ENCODE data around the gene RGSL1.

RGSL1 gene

GRCh38 chr1:182457844-182458243, 7.9 kb downstream of the RGSL1 start:
- no peak overlapping the region for H3K27ac ChIP-seq
- POLR2A ChIA-PET (ENCODE audit: low non-redundant PET): no interaction called here
- CTCF ChIA-PET: interaction anchor here (1.1 kb wide), 1 partner anchor 138 kb away, joined by 6 read pairs; no protein-coding TSS in a partner anchor
- TF ChIP-seq, protein P1, sequence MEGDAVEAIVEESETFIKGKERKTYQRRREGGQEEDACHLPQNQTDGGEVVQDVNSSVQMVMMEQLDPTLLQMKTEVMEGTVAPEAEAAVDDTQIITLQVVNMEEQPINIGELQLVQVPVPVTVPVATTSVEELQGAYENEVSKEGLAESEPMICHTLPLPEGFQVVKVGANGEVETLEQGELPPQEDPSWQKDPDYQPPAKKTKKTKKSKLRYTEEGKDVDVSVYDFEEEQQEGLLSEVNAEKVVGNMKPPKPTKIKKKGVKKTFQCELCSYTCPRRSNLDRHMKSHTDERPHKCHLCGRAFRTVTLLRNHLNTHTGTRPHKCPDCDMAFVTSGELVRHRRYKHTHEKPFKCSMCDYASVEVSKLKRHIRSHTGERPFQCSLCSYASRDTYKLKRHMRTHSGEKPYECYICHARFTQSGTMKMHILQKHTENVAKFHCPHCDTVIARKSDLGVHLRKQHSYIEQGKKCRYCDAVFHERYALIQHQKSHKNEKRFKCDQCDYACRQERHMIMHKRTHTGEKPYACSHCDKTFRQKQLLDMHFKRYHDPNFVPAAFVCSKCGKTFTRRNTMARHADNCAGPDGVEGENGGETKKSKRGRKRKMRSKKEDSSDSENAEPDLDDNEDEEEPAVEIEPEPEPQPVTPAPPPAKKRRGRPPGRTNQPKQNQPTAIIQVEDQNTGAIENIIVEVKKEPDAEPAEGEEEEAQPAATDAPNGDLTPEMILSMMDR (conservative IDR thresholded peaks at IDR 0.05; ENCODE audit: low read depth): no peak
- DNase-seq (ENCODE audit: low spot score): no peak

GRCh38 chr1:182459949-182460348, 10.0 kb downstream of the RGSL1 start:
- POLR2A ChIA-PET (ENCODE audit: low non-redundant PET): no interaction called here
- CTCF ChIA-PET: no interaction called here
- TF ChIP-seq, protein P1 (conservative IDR thresholded peaks at IDR 0.05; ENCODE audit: low read depth): no peak
- DNase-seq (ENCODE audit: low spot score): no peak
- no peak overlapping the region for H3K27ac ChIP-seq

GRCh38 chr1:182460550-182460951, 10.6 kb downstream of the RGSL1 start:
- H3K27ac ChIP-seq: no peak overlapping the region
- ChIA-PET POLR2A (ENCODE audit: low non-redundant PET) (no interaction called here), CTCF (no interaction called here)
- TF ChIP-seq, protein P1 (conservative IDR thresholded peaks at IDR 0.05; ENCODE audit: low read depth): no peak
- DNase-seq (ENCODE audit: low spot score): no peak

DNA sequence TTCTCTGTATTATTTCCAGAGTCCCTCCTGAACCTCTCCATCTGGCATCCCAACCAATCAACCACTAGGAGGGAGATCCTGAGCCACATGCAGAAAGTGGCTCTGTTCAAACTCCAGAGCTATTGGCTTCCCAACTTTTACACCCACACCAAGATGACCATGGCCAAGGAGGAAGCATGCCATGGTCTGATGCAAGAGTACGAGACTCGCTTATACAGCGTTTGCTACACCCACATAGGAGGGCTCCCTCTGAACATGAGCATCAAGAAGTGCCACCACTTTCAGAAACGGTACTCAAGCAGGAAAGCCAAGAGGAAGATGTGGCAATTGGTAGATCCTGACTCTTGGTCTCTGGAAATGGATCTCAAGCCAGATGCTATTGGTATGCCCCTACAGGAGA, 23.6 kb downstream of the RGSL1 start:
- ChIA-PET CTCF (no interaction called here), POLR2A (ENCODE audit: low non-redundant PET) (no interaction called here)
- no peak for DNase-seq (ENCODE audit: low spot score)
- H3K27ac ChIP-seq: no peak overlapping the region
- TF ChIP-seq, protein P1 (conservative IDR thresholded peaks at IDR 0.05; ENCODE audit: low read depth): no peak

- H3K27ac ChIP-seq: no peak overlapping the region
- TF ChIP-seq, protein P1 (conservative IDR thresholded peaks at IDR 0.05; ENCODE audit: low read depth): no peak
- ChIA-PET POLR2A (ENCODE audit: low non-redundant PET) (no interaction called here), CTCF (no interaction called here)
- DNase-seq (ENCODE audit: low spot score): no peak
Observed at GRCh38 chr1:182476625-182477024, 26.7 kb downstream of the RGSL1 start.

DNA sequence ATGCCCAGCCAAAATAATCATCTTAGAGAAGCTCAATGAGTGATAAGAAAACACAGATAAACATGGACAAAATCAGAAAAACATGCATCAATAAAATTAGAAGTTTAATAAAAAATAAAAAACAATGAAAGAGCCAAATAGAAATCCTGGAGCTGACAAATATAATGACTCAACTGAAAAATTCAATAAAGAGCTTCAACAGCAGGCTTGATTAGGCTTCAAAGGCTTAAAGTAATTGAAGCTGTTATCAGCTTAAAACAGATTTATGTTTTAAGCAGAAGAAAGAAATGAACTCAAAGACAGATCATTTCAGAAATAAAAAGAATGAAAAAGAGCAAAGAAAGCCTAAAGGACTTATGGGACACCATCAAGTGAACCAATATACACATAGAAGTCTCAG, 28.3 kb downstream of the RGSL1 start:
- ChIA-PET POLR2A (ENCODE audit: low non-redundant PET) (no interaction called here), CTCF (no interaction called here)
- TF ChIP-seq, protein P1 (conservative IDR thresholded peaks at IDR 0.05; ENCODE audit: low read depth): no peak
- DNase-seq (ENCODE audit: low spot score): no peak
- H3K27ac ChIP-seq: no peak overlapping the region

- POLR2A ChIA-PET (ENCODE audit: low non-redundant PET): no interaction called here
- CTCF ChIA-PET: interaction anchor here (0.7 to 1.3 kb wide), 5 partner anchors 18 to 1623 kb away, joined by 3 to 11 read pairs (median 4); no protein-coding TSS in a partner anchor
Observed at GRCh38 chr1:182484067-182484466, 34.1 kb downstream of the RGSL1 start.

More at GRCh38 chr1:182484067-182484466, 34.1 kb downstream of the RGSL1 start:
- no peak for DNase-seq (ENCODE audit: low spot score)
- no peak overlapping the region for H3K27ac ChIP-seq
- TF ChIP-seq, protein P1 (conservative IDR thresholded peaks at IDR 0.05; ENCODE audit: low read depth): no peak

All from RWPE1 (cell line).